Aorta (tissue), 5 donors: ENCODE data around the gene ANTXR1. TPM values are rescaled to one million over a fixed set of nuclear protein-coding genes. Genes with fewer than 3 reads are reported as not detected.
A peak's percentile ranks its signal among the peaks of the same experiment; 100 is the strongest.

Experiments
- ATAC-seq: fragments of 200-7000 bp; cut with Tn5 transposase; one replicate; pipeline ENCODE4 v1.9.1; 2022; ENCODE audit warnings: moderate library complexity; ENCODE audit not compliant: low FRiP score
- DNase-seq, 2 donors: peaks; one replicate each; pipeline ENCODE4 v3.0.0-alpha.2; 2020
- H3K27ac ChIP-seq, 2 donors: one replicate each; pipeline ENCODE4 v1.5.1; 2013; ENCODE audit warnings: low read length in 2 of 2, mild to moderate bottlenecking in 2 of 2, moderate library complexity in 2 of 2, control low read depth in 1 of 2, inconsistent platforms in 1 of 2, low read depth in 1 of 2
- H3K27me3 ChIP-seq, 2 donors: one replicate each; pipeline ENCODE4 v1.6.1; 2013; ENCODE audit warnings: control low read depth in 1 of 2, low read length in 1 of 2, mild to moderate bottlenecking in 1 of 2, moderate library complexity in 1 of 2; ENCODE audit not compliant: insufficient read depth in 2 of 2, control insufficient read depth in 1 of 2
- H3K36me3 ChIP-seq, 2 donors: one replicate each; pipeline ENCODE4 v1.6.1; 2013; ENCODE audit warnings: control low read depth in 1 of 2, low read length in 1 of 2, mild to moderate bottlenecking in 1 of 2; ENCODE audit not compliant: insufficient read depth in 2 of 2, control insufficient read depth in 1 of 2
- H3K4me1 ChIP-seq, 2 donors: one replicate each; pipeline ENCODE4 v1.6.1; 2013; ENCODE audit warnings: low read length in 2 of 2, control low read depth in 1 of 2, mild to moderate bottlenecking in 1 of 2, moderate library complexity in 1 of 2; ENCODE audit not compliant: insufficient read depth in 2 of 2, control insufficient read depth in 1 of 2
- H3K4me3 ChIP-seq, 2 donors: one replicate each; pipeline ENCODE4 v1.5.1; 2013; ENCODE audit warnings: low read length in 2 of 2, control low read depth in 1 of 2, mild to moderate bottlenecking in 1 of 2
- H3K9me3 ChIP-seq: one replicate; pipeline ENCODE4 v1.6.1; 2013; ENCODE audit warnings: mild to moderate bottlenecking, low read length; ENCODE audit not compliant: control insufficient read depth
- WGBS, 2 donors: extraction: QIAGEN DNeasy Blood & Tissue Kit; methylation state at CpG; one replicate each; pipeline ENCODE4 v1.1.7; 2013; 5-methylcytosine and 5-hydroxymethylcytosine counted together
- intact Hi-C, 2 donors: fragments of 100-400 bp; cut with DNase I; formaldehyde crosslinking; loops; one replicate each; pipeline versions ENCODE4 v1.14.2 to v1.15.0; 2022
- polyA plus RNA-seq, 2 donors: library from polyadenylated mRNA; stranded (reverse); fragments of 200-250 nt; gene quantifications; one replicate each; pipeline ENCODE4 v1.2.3, GENCODE V29; 2013
- total RNA-seq, 2 donors: library from RNA; stranded (reverse); fragmentation: NEBNext Ultra II Directional; extraction: Animal tissue kit (Norgen Biotek cat#: 25700); gene quantifications; one replicate each; pipeline ENCODE4 v1.2.1, GENCODE V29; 2021
- donor health status: healthy with polysubstance abuse.
- donor health status: Bipolar disorder and iron deficiency.
- donor health status: DM: no; HTN: no; CAD: no.
- donor health status: DM: no; HTN: no; CAD: no.
- donor health status: DM: yes; HTN: yes; CAD: no.

Gene ANTXR1
- total and polyA plus RNA-seq, 4 donors = 136 to 358 (median 160) TPM

- no peak for ATAC-seq
- WGBS, 2 donors = 80 to 83% methylated on average over 3 of the region's 3 CpGs
- Histone ChIP-seq H3K4me3 (no peak overlapping the region), H3K27ac (peak overlapping the region; percentile 1 to 73), H3K9me3 (no peaks in the 10 kb centered on the region), H3K36me3 (no peaks in the 10 kb centered on the region), H3K4me1 (peaks cover 7 to 11% of the 10 kb centered on the region in 2 donors), H3K27me3 (no peaks in the 10 kb centered on the region)
- intact Hi-C loops = no loop called here
- no peak for DNase-seq
Observed at GRCh38 chr2:69168144-69168813, 155.3 kb downstream of the ANTXR1 start.

DNA sequence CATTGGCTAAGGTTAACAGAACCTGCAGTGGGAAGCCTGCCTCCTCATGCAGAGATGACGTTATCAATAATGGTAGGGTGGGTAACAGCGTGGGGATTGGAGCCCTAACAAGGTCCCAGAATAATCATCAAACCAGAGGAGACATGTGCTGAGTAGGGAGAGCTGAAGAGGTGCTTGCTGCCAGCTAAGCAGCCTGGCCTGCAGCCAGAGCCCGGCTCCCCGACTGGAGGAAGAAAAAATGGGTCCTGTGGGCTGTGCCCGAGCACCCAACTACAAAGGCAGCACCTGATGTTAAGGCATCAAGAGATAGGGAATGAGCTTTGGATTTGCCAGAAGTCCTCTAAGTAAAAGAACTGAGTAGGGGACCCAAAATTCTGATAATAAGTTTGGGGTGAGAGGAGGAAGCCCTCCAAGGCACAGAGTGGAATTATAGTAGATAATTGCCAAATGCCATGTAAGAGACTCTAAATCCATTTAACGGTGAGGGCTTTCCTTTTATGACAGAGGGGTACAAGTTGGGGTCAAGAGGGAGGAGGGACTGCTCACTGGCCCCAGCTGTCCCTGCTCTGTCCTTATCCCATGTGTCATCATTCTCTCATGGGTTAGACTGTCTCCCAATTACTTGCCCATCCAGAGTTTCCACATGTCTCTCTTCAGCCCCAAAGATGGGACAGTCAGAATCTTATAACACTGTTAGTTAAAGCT, 156.1 kb downstream of the ANTXR1 start:
- Histone ChIP-seq H3K4me1 (peaks cover 9 to 13% of the 10 kb centered on the region in 2 donors), H3K9me3 (no peaks in the 10 kb centered on the region), H3K4me3 (no peak overlapping the region), H3K27ac (peak overlapping the region; percentile 73 to 76), H3K27me3 (no peaks in the 10 kb centered on the region), H3K36me3 (no peaks in the 10 kb centered on the region)
- intact Hi-C loops = no loop called here
- ATAC-seq = no peak
- DNase-seq = no peak
- 37 to 38% methylated on average over 6 of the region's 6 CpGs for WGBS, 2 donors

DNA sequence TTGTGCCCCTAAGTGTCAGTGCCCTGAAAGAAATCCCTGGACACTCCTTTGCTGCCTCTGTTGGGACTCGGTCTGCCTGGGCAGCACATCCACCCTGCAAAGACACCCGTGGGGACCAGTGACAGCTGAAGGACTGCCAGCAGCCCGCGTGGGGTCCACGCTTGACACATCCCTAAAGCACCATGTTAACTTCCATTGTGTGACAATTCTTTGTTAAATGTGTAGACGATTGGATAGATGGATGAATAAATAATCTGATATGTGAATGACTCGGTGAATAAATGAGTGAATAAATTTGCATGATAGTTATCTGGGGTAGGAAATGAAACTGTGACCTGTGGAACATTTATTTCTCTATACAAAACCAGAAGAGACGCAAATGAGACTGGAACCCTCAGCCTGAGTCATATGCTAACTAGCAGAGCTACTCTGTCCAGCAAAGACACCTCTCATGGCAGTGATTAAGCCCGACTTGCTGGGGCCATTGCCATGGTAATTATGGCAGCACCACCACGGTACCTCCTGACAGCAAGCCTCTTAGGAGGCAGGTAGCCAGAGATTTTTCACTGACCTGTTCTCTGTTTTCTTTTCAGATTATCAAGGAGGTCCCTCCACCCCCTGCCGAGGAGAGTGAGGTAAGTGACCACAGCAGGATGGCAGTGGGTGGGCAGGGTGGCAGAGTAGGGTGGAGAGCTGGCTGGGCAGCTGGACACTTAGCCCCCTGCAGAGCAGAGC, 156.8 kb downstream of the ANTXR1 start:
- intact Hi-C loops = loop anchor here in 1 of 2 donors (5.0 kb wide), 1 partner anchor 137 kb away; no protein-coding TSS in a partner anchor
- peak overlapping the region; percentile 73 to 76 for H3K27ac ChIP-seq
- no peak for ATAC-seq
- no peaks in the 10 kb centered on the region for H3K9me3 ChIP-seq
- H3K4me1 ChIP-seq = peaks cover 7 to 13% of the 10 kb centered on the region in 2 donors
- no peaks in the 10 kb centered on the region for H3K36me3 ChIP-seq
- DNase-seq = no peak
- 60% methylated on average over 11 of the region's 11 CpGs for WGBS, 2 donors
- H3K27me3 ChIP-seq = no peaks in the 10 kb centered on the region
- no peak overlapping the region for H3K4me3 ChIP-seq

GRCh38 chr2:69170661-69171060, 157.7 kb downstream of the ANTXR1 start:
- Histone ChIP-seq H3K36me3 (no peaks in the 10 kb centered on the region), H3K27me3 (no peaks in the 10 kb centered on the region), H3K27ac (peak overlapping the region; percentile 63 to 68), H3K4me1 (peaks cover 7 to 13% of the 10 kb centered on the region in 2 donors), H3K9me3 (no peaks in the 10 kb centered on the region), H3K4me3 (no peak overlapping the region)
- DNase-seq = no peak
- 19 to 31% methylated on average over 3 of the region's 3 CpGs for WGBS, 2 donors
- ATAC-seq = no peak
- intact Hi-C loops = loop anchor here in 1 of 2 donors (5.0 kb wide), 1 partner anchor 137 kb away; no protein-coding TSS in a partner anchor

DNA sequence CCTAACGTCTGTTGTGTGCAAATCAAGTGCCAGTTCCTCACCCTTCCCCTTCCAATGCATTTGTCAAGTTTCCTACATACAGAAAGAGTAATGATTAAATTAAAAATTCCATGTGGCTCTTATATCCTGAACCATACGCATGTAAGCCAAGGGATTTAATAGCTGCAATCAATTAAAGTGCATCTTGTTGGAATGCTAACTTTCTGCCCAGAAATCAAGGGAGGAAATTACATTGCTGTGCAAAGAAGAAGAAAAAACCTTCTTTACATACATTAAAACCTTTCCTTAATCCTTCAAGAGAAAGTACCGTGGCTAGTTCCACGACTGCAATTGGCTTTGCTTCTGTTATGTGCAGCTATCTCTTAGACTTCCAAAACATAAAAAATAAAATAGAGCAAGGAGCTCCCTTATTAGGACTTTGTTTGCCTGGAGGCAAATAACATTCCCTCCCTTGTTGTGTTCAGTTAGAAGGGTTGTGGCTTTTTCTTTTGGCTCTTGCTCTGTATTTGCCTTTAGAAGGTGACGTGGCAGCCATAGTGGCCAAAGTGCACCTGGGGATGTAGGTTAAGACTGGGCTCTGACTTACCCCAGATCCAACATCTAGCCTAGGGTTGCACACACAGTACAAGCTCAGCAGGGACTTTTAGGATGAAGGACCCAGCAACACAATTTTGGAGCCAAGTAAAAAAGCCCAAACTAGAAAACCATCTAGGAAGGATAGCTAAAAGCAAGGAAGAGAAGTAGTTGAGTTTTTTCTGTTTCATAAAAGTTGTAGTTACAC, 158.3 kb downstream of the ANTXR1 start:
- intact Hi-C loops = loop anchor here in 1 of 2 donors (5.0 kb wide), 1 partner anchor 136 kb away; no protein-coding TSS in a partner anchor
- WGBS, 2 donors = 20 to 22% methylated on average over 5 of the region's 5 CpGs
- H3K27ac ChIP-seq = peak overlapping the region; percentile 63 to 68
- no peak for DNase-seq
- no peaks in the 10 kb centered on the region for H3K36me3 ChIP-seq
- peaks cover 7 to 12% of the 10 kb centered on the region in 2 donors for H3K4me1 ChIP-seq
- H3K27me3 ChIP-seq = no peaks in the 10 kb centered on the region
- H3K4me3 ChIP-seq = no peak overlapping the region
- H3K9me3 ChIP-seq = no peaks in the 10 kb centered on the region
- no peak for ATAC-seq

DNA sequence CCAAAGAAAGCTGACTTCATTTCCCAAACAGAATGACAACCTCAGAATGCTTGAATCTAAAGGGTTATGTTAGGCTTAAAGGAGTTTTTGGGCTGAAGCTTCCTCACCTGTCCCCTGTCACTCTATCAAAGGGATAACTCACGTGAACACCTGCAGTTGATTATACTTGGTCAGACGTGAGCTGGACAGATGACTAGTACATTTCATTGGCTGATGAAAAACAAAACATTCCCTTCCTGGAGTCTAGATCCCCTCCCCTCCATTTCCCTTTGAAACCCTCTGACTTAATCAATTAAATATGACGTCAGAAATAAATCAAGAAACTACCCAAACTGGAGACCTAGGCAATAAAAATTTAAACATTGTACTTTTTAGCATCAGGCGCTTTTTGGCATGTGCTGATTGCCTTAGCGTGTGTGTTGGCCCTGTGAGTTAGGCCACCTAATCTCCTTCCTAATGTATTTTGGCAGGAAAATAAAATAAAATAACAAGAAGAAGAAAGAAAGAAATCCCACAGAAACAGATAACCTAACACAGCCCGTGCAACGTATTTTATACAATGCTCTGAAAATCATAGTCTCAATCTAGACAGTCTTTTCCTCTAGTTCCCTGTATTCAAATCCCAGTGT, 159.0 kb downstream of the ANTXR1 start:
- Histone ChIP-seq H3K4me3 (no peak overlapping the region), H3K9me3 (no peaks in the 10 kb centered on the region), H3K36me3 (no peaks in the 10 kb centered on the region), H3K27ac (peak overlapping the region; percentile 63 to 86), H3K27me3 (no peaks in the 10 kb centered on the region), H3K4me1 (peaks cover 5 to 7% of the 10 kb centered on the region in 2 donors)
- WGBS, 2 donors = 6 to 9% methylated on average over 7 of the region's 7 CpGs
- intact Hi-C loops = loop anchor here in 1 of 2 donors (5.0 kb wide), 1 partner anchor 135 kb away; no protein-coding TSS in a partner anchor
- ATAC-seq = no peak
- DNase-seq = no peak

GRCh38 chr2:69173706-69174105, 160.7 kb downstream of the ANTXR1 start:
- Histone ChIP-seq H3K27me3 (no peaks in the 10 kb centered on the region), H3K9me3 (no peaks in the 10 kb centered on the region), H3K4me3 (no peak overlapping the region), H3K36me3 (no peaks in the 10 kb centered on the region), H3K27ac (peak overlapping the region; percentile 15 to 61), H3K4me1 (peaks cover 5 to 6% of the 10 kb centered on the region in 2 donors)
- ATAC-seq (no peak), DNase-seq (no peak)
- 30 to 43% methylated on average over 1 of the region's 1 CpG for WGBS, 2 donors
- intact Hi-C loops = loop anchor here in 1 of 2 donors (5.0 kb wide), 1 partner anchor 134 kb away; no protein-coding TSS in a partner anchor
